Activated CD4-positive, alpha-beta memory T cell treated with anti-CD3 and anti-CD28 coated beads, Interleukin-2, amount 10 ng/mL, durations not matched to agents 7 days and 5 days (primary cell): ENCODE results near the gene ARHGEF6. TPM values are rescaled to one million over a fixed set of nuclear protein-coding genes. Genes with fewer than 3 reads are reported as not detected.
"Not testable (repeated sequence)": the region's sequence is repeated elsewhere in the genome, so short reads cannot be mapped to it uniquely, and the experiment has no call there.

Experiments
- CTCF ChIA-PET: fragments of 350-600 bp; sonication (Branson Sonifier 250); formaldehyde crosslinking; loops from one replicate; lab custom pipeline; 2021; ENCODE audit warnings: antibody characterized with exemption, inconsistent platforms; lab: Charles Lee
- POLR2A ChIA-PET: fragments of 350-600 bp; sonication (Branson Sonifier 250); formaldehyde crosslinking; loops from one replicate; lab custom pipeline; 2021; ENCODE audit warnings: antibody characterized with exemption; lab: Charles Lee
- DNase-seq: peaks from one replicate; pipeline ENCODE4 v3.0.0-alpha.2; 2020
- H3K27ac Mint-ChIP-seq: one replicate; pipeline ENCODE4 v1.8.0; 2021; ENCODE audit warnings: mild to moderate bottlenecking, mixed read lengths
- H3K27me3 Mint-ChIP-seq: one replicate; pipeline ENCODE4 v1.8.0; 2021; ENCODE audit warnings: mixed read lengths
- H3K36me3 Mint-ChIP-seq: one replicate; pipeline ENCODE4 v1.8.0; 2021; ENCODE audit warnings: low read depth, mixed read lengths
- H3K4me1 Mint-ChIP-seq: one replicate; pipeline ENCODE4 v1.8.0; 2021; ENCODE audit warnings: mixed read lengths
- H3K4me3 Mint-ChIP-seq: one replicate; pipeline ENCODE4 v1.8.0; 2021; ENCODE audit warnings: mild to moderate bottlenecking, mixed read lengths
- H3K9me3 Mint-ChIP-seq: one replicate; pipeline ENCODE4 v1.8.0; 2021; ENCODE audit warnings: mixed read lengths
- total RNA-seq, 2 experiments: library from RNA; stranded (reverse); gene quantifications; one replicate each; pipeline ENCODE4 v1.2.3, GENCODE V29; 2021

Gene ARHGEF6
- total RNA-seq, 2 experiments from 2014 or later, result 119 to 121 TPM

DNA sequence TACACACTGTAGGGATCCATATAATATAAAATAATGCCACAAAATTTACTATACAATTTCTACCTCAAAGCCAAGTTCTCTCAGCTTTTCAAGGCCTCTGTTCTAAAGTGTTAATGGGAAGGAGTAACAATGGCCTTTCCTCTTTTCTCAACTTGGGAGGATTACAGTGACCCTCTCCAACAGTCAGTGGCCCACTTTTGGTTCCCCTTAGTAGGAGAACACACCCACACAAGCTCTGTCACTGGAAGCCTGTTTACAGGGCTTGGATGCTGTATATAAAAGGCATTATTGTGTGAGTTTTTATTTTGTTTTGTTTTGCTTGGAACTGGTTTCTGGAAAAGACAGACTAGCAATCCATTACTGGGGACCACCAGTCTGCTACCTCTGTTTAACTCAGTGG lies 1.8 kb downstream of the ARHGEF6 start:
- H3K36me3 Mint-ChIP-seq, result peaks cover 43% of the 10 kb centered on the region
- H3K27me3 Mint-ChIP-seq, result no peaks in the 10 kb centered on the region
- ChIA-PET POLR2A (interaction anchor here (1.0 to 5.0 kb wide), 23 partner anchors 7 to 1258 kb away, joined by 3 to 124 read pairs (median 5); partner anchors contain the start of genes HTATSF1, INTS6L and RBMX), CTCF (interaction anchor here (1.0 to 1.5 kb wide), 2 partner anchors 11 to 101 kb away, joined by 3 to 11 read pairs; partner anchors contain the start of gene RBMX)
- peak overlapping the region; percentile 95 for H3K27ac Mint-ChIP-seq
- DNase-seq, result no peak
- H3K4me3 Mint-ChIP-seq, result peak overlapping the region; percentile 82
- no peaks in the 10 kb centered on the region for H3K9me3 Mint-ChIP-seq
- peaks cover 61% of the 10 kb centered on the region for H3K4me1 Mint-ChIP-seq

DNA sequence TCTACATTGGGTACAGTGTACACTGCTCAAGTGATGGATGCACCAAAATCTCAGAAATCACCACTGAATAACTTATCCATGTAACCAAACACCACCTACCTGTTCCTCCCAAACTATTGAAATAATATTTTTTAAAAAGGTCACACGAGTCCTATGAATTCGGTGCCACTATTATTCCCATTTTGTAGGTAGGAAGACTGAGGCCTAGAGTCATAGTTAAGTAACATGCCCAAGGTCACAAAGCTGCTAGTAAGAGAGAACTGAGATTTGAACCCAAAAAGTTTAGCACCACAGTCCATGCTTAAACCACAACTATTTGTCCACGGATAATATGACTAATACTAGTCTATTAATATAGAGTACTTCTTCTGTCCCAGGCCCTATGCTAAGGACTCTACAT lies 2.7 kb downstream of the ARHGEF6 start:
- H3K36me3 Mint-ChIP-seq, result peaks cover 50% of the 10 kb centered on the region
- peak overlapping the region; percentile 82 for H3K4me3 Mint-ChIP-seq
- H3K4me1 Mint-ChIP-seq, result peaks cover 61% of the 10 kb centered on the region
- no peak for DNase-seq
- POLR2A ChIA-PET, result interaction anchor here (0.7 to 5.0 kb wide), 5 partner anchors 11 to 128 kb away, joined by 3 to 124 read pairs (median 14); partner anchors contain the start of gene RBMX
- no peaks in the 10 kb centered on the region for H3K27me3 Mint-ChIP-seq
- peak overlapping the region; percentile 95 for H3K27ac Mint-ChIP-seq
- CTCF ChIA-PET, result interaction anchor here (0.6 to 0.8 kb wide), 2 partner anchors 10 to 89 kb away, joined by 3 to 4 read pairs; no protein-coding TSS in a partner anchor
- H3K9me3 Mint-ChIP-seq, result no peaks in the 10 kb centered on the region

DNA sequence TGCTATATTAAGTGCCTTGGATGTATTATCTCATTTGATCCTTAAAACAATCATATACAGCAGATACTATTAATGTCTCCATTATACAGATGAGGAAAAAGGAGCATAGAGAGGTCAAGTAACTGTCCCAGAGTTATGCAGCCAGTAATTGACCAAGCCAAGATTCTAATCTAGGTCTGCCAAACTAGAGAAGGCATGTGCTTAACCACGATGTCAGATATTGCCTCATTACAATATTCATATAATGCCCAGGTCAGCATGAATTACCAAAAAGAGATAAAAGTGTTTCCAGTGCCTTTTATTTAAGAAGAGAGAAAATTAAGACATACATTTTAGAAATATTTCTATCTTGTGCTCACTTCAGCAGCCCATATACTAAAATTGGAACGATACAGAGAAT lies 7.1 kb downstream of the ARHGEF6 start:
- POLR2A ChIA-PET, result no interaction called here
- no peaks in the 10 kb centered on the region for H3K9me3 Mint-ChIP-seq
- no peaks in the 10 kb centered on the region for H3K27me3 Mint-ChIP-seq
- peaks cover 59% of the 10 kb centered on the region for H3K4me1 Mint-ChIP-seq
- no peak for DNase-seq
- CTCF ChIA-PET, result no interaction called here
- no peak overlapping the region for H3K4me3 Mint-ChIP-seq
- H3K27ac Mint-ChIP-seq, result no peak overlapping the region
- H3K36me3 Mint-ChIP-seq, result peaks cover 51% of the 10 kb centered on the region

DNA sequence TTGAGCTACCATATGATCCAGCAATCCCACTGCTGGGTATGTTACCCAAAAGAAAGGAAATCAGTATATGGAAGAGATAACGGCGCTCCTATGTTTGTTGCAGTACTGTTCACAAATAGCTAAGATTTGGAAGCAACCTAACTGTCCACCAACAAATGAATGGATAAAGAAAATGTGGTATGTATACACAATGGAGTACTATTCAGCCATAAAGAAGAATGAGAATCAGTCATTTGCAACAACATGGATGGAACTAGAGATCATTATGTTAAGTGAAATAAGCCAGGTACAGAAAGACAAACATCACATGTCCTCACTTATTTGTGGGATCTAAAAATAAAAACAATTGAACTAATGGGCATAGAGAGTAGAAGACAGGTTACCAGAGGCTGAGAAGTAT lies 8.9 kb downstream of the ARHGEF6 start:
- H3K27ac Mint-ChIP-seq, H3K9me3 Mint-ChIP-seq, H3K27me3 Mint-ChIP-seq, DNase-seq, H3K4me3 Mint-ChIP-seq, CTCF ChIA-PET: not testable (repeated sequence)
- H3K36me3 Mint-ChIP-seq, result peaks cover 35% of the 10 kb centered on the region
- POLR2A ChIA-PET, result interaction anchor here (0.7 to 1.6 kb wide), 3 partner anchors 8 to 104 kb away, joined by 4 to 7 read pairs (median 6); no protein-coding TSS in a partner anchor
- H3K4me1 Mint-ChIP-seq, result peaks cover 58% of the 10 kb centered on the region

DNA sequence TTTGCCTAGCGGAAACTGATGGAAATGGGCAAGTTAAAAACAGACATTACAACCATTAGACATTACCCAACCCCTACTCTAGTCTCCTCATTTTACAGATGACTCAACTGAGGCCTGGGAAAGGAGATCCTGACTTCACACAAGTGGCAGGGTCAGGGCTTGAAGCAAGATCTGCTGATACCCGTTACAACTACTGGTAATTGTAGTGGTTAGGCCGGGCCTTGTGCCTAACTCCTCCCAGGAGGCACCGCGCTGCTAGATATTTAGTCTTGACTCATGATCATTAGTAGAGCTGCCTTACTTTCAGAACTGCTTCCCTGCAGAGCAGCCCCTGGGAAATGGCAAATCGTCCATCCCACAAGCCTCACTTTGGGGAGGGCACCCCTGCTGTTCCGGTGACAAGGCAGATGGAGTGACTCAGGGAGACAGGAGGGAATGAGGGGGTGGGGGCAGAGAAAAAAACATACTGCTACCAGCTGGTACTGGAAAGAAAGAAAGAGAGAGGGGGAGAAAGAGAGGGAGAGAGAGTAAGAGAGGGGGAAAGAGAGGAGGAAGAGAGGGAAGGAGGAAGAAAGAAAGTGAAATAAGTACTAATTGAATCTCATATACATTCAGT lies 12.2 kb downstream of the ARHGEF6 start:
- DNase-seq, result peak; percentile 69
- Mint-ChIP-seq H3K36me3 (peaks cover 27% of the 10 kb centered on the region), H3K4me3 (peak overlapping the region; percentile 72), H3K9me3 (no peaks in the 10 kb centered on the region), H3K27ac (peak overlapping the region; percentile 88), H3K4me1 (peaks cover 60% of the 10 kb centered on the region), H3K27me3 (no peaks in the 10 kb centered on the region)
- POLR2A ChIA-PET, result interaction anchor here (0.9 to 5.2 kb wide), 6 partner anchors 8 to 140 kb away, joined by 4 to 78 read pairs (median 6); partner anchors contain the start of genes ARHGEF6 and RBMX
- CTCF ChIA-PET, result interaction anchor here (1.1 to 1.9 kb wide), 4 partner anchors 10 to 111 kb away, joined by 3 to 6 read pairs (median 4); no protein-coding TSS in a partner anchor

DNA sequence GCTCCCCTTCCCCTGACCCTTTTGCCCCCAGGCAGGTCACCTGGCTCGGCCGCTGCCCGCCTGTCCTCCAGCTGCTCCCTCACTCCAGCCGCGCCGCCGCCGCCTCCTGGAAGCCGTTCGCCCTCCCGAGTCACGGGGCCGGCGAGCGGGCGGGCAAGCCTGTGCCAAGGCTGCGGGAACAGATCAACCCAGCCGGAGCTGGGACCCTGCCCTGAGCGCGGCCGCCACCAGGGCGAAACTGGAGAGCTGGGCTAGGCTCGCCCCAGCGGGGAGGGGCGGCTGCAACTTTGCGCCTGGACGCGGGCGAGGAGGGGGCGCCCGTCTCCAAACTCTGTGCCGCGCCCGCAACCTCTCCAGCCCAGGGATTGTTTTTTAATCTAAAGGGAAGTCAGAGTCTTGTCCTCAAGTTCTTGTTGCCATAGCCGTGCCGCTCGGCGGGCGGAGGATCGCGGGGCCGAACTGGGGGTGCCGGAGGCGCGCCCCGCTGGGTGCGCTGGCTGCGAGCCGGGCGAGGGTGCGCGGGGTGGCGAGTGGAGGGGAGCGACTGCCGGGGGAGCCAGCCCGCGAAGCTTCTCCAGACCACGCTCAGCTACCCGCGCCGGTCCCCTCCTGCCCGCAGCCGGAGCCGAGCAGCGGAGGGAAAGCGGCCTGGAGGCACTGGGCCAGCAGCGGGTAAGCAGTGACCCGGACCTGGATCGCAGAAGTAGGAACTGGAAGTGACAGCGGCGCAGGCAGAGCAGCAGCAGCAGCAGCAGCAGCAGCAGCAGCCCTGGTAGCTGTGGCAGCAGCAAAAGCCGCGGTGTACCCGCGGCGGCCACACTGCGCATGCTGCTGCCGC lies 13.4 kb downstream of the ARHGEF6 start:
- Mint-ChIP-seq H3K36me3 (peaks cover 28% of the 10 kb centered on the region), H3K4me1 (peaks cover 66% of the 10 kb centered on the region), H3K27ac (peak overlapping the region; percentile 88), H3K9me3 (no peaks in the 10 kb centered on the region), H3K4me3 (peak overlapping the region; percentile 72), H3K27me3 (no peaks in the 10 kb centered on the region)
- ChIA-PET CTCF (interaction anchor here (0.8 to 1.9 kb wide), 8 partner anchors 12 to 112 kb away, joined by 3 to 6 read pairs (median 3); no protein-coding TSS in a partner anchor), POLR2A (interaction anchor here (0.7 to 5.2 kb wide), 11 partner anchors 12 to 138 kb away, joined by 3 to 78 read pairs (median 5); partner anchors contain the start of genes ARHGEF6 and RBMX)
- DNase-seq, result peak; percentile 62

DNA sequence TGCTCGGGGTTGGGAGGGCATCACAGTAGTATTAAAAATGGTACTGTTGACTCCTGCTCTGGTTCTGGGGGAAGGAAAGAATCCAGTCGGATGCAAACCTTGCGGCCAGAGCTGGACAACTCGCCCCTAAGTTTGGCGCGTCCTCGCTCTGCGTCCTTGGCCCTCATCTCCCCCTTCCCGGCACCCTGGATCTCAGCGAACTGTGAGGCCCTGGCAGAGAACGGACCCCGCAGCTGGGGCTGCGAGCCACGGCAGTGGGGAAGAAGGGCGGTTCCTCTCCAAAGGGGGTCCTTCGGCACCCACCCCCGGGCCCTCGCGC lies 14.0 kb downstream of the ARHGEF6 start:
- DNase-seq, result no peak
- peak overlapping the region; percentile 61 for H3K27ac Mint-ChIP-seq
- POLR2A ChIA-PET, result interaction anchor here (0.9 to 5.2 kb wide), 7 partner anchors 13 to 112 kb away, joined by 3 to 78 read pairs (median 5); partner anchors contain the start of genes ARHGEF6 and RBMX

DNA sequence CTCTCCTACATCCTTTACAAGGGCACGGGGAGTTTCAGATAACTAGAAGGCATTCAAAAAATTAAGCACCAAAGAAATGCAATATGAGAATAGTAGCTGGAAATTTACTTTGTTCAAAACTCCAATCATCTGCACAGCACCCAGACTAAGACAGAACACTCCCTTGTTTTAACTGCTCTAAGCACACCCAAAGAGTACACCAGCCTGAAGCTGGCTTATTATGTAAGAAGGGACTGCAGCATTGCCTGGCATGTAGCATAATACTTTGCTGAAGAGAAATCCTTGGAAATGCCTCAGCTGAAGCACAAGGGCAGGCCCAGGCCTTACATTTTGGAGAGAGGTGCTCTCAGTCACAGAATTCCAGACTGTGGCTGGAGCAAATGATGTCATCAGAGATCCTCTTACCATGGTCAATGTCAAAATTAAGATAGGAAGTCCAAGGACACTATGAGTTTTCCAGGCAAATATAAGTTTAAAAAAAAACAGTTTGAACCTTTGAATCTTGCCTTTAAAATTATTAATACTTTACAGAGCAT lies 14.8 kb downstream of the ARHGEF6 start:
- POLR2A ChIA-PET, result interaction anchor here (1.0 to 5.2 kb wide), 6 partner anchors 13 to 113 kb away, joined by 3 to 78 read pairs (median 7); partner anchors contain the start of genes ARHGEF6 and RBMX
- H3K27ac Mint-ChIP-seq, result peak overlapping the region; percentile 55
- DNase-seq, result no peak
- CTCF ChIA-PET, result interaction anchor here (0.6 kb wide), 1 partner anchor 119 kb away, joined by 3 read pairs; no protein-coding TSS in a partner anchor
- no peaks in the 10 kb centered on the region for H3K27me3 Mint-ChIP-seq
- peak overlapping the region; percentile 72 for H3K4me3 Mint-ChIP-seq
- H3K4me1 Mint-ChIP-seq, result peaks cover 65% of the 10 kb centered on the region
- peaks cover 21% of the 10 kb centered on the region for H3K36me3 Mint-ChIP-seq
- no peaks in the 10 kb centered on the region for H3K9me3 Mint-ChIP-seq

More for the DNA sequence above, 14.0 kb downstream of the ARHGEF6 start:
- Mint-ChIP-seq H3K36me3 (peaks cover 24% of the 10 kb centered on the region), H3K9me3 (no peaks in the 10 kb centered on the region), H3K27me3 (no peaks in the 10 kb centered on the region), H3K4me3 (peak overlapping the region; percentile 72), H3K4me1 (peaks cover 62% of the 10 kb centered on the region)
- CTCF ChIA-PET, result interaction anchor here (0.8 to 1.2 kb wide), 4 partner anchors 15 to 77 kb away, joined by 3 read pairs; no protein-coding TSS in a partner anchor

DNA sequence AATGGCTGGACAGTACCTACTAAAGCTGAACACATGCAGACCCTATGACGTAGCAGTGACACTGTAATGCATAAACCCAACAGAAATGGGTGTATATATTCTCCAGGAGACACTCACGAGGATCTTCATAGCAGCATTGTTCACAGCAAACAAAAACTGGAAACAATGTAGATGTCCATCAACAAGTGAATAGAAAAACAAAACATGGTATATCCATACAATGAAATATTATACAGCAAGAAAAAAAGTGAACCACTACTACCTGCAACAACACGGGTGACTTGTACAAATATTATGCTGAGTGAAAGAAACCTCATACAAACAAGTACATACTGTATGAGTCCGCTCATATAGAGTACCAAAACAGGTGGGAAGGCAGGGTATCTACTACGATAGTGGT lies 16.5 kb downstream of the ARHGEF6 start:
- CTCF ChIA-PET, result no interaction called here

DNA sequence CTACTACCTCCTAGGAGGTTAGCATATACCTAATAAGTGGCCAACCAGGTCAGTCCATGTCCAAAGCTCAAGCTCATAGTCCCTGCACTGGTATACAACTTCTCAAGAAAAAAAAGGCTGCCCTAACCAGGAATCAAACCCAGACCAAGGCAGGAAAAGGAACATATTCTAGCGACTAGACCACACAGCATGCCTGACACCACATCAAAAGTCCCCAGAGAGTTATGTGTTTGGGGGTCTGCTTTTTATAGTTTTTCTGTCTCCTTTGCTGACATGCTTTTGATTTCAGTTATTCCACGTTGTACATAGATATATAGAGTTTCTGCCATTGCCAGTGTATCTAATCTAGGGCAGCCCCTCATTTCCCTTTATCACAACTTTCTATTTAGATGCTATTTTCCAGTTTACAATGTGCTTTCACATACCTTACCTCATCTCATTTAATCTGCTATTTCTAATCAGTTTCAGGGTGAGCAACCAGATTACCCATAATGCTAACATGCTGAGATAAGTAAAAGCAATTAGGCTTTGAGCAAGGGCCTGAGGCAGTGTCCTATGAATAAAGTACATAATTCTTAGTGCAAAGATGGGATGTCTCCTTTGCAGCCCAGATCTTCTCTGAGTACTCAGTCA lies 17.8 kb downstream of the ARHGEF6 start:
- H3K27ac Mint-ChIP-seq, result peak overlapping the region; percentile 40
- DNase-seq, result no peak
- H3K27me3 Mint-ChIP-seq, result no peaks in the 10 kb centered on the region
- ChIA-PET CTCF (no interaction called here), POLR2A (no interaction called here)
- peaks cover 33% of the 10 kb centered on the region for H3K36me3 Mint-ChIP-seq
- H3K4me3 Mint-ChIP-seq, result no peak overlapping the region
- H3K9me3 Mint-ChIP-seq, result no peaks in the 10 kb centered on the region
- peaks cover 59% of the 10 kb centered on the region for H3K4me1 Mint-ChIP-seq

More for the DNA sequence above, 16.5 kb downstream of the ARHGEF6 start:
- peaks cover 29% of the 10 kb centered on the region for H3K36me3 Mint-ChIP-seq
- POLR2A ChIA-PET, result interaction anchor here (0.9 to 1.0 kb wide), 2 partner anchors 15 to 116 kb away, joined by 3 read pairs; partner anchors contain the start of gene RBMX
- no peak overlapping the region for H3K4me3 Mint-ChIP-seq
- no peaks in the 10 kb centered on the region for H3K27me3 Mint-ChIP-seq
- H3K4me1 Mint-ChIP-seq, result peaks cover 64% of the 10 kb centered on the region
- no peak for DNase-seq
- H3K27ac Mint-ChIP-seq, result no peak overlapping the region
- H3K9me3 Mint-ChIP-seq, result no peaks in the 10 kb centered on the region

DNA sequence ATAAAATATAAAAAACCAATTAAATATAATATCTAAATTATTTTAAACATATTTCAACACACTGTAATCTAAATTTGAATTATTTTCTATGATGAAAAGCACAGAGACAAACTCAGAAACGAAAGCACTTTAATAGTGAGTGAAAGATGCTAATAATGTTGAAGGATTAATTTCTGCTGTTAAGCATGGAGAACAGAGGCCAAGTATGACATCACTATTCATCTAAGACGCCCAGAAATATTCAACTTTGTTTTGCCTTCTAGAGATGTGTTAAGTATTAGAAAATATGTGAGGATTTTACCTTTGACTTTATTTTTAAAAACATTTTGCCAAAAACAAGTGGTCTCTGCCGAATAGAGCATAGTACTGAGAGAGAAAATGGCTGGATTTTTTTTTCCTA lies 19.3 kb downstream of the ARHGEF6 start:
- H3K36me3 Mint-ChIP-seq, result peaks cover 42% of the 10 kb centered on the region
- H3K4me1 Mint-ChIP-seq, result peaks cover 59% of the 10 kb centered on the region
- H3K27me3 Mint-ChIP-seq, result no peaks in the 10 kb centered on the region
- DNase-seq, result no peak
- CTCF ChIA-PET, result no interaction called here
- H3K27ac Mint-ChIP-seq, result no peak overlapping the region
- H3K9me3 Mint-ChIP-seq, result no peaks in the 10 kb centered on the region
- H3K4me3 Mint-ChIP-seq, result no peak overlapping the region
- POLR2A ChIA-PET, result interaction anchor here (1.9 to 2.1 kb wide), 2 partner anchors 14 to 19 kb away, joined by 5 to 6 read pairs; partner anchors contain the start of gene ARHGEF6
